NCI-H146 treated with DMSO at 0.1 percent for 48 hours (cell line): ENCODE data around the gene PROM1.

ENCODE experiments used
- DNase-seq: peaks from one replicate; lab custom pipeline; 2025; ENCODE audit not compliant: unreplicated experiment; lab: John Stamatoyannopoulos, UW

PROM1 gene

DNA sequence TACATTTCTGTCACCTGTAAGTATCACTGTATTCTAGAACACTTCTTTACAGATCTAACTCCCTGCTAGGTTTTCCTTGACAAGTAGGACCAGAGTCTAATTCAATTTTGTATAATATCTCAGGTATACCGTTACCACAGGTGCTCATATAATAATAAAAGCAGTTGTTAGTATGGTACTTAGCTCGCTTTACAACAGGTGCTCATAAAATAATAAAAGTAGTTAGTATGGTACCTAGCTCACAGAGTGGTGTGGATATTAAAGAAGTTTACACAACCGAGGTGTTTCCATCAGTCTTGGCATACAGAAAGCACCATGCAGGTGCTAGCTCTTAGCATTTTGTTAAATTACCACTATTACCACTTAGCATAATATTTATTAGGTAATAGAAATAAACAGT is 88.0 kb downstream of the PROM1 start:
- no peak for DNase-seq

DNA sequence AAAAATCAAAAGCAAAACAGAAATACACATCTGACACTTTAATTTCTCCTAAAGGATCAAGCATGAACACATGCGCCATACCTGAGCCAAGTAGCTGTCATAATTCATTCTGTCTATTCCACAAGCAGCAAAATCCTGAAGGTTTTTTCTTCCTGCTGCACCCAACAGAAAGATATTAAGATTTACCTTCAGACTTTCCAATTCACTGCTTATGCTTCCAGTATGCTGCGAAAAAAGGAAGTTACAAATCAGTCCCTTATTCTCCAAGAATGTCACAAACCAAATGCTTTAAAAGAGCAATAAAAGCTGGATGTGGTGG is 91.7 kb downstream of the PROM1 start:
- no peak for DNase-seq

- no peak for DNase-seq
Observed at GRCh38 chr4:15990570-15991285, 93.1 kb downstream of the PROM1 start.

DNA sequence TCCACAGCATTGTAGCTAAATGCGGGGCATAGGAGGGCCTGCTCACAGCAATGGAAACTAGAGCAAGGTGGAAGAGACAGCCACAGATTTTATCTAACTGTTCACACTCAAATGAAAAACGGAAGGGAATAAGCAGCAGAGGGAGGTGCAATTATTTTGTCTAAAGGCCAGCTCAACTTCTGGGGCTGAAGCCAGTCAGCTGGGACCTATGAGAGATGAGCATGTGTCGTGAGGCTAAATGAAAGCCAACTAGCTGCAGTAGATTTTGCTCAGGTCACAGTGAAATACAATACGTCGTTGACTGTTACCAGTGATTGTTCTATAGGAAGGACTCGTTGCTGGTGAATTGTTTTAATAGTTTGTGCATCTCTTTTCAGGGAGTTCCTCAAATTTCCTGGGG is 94.4 kb downstream of the PROM1 start:
- no peak for DNase-seq

- DNase-seq = no peak
Observed at GRCh38 chr4:15988222-15988621, 95.6 kb downstream of the PROM1 start.

- no peak for DNase-seq
Observed at GRCh38 chr4:15986907-15987306, 96.9 kb downstream of the PROM1 start.

DNA sequence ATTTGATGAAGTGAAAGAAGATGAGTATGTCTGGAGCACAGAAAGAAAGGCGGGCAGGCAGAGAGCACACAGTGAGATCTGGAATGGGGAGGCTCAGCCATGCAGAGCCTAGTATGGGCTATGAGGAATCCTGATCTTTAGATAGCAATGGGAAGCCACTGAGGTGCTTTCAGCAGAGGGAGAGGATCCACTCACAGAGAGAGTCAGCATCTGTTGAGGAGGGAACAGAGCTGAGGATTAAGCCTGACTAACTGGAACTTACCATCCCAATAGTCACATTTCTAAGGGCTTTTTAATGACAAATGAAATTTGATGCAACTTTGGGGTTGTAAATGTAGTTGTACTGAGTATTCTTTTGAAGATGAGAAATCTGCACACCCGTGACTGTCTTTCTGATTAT is 100.2 kb downstream of the PROM1 start:
- DNase-seq = no peak

DNA sequence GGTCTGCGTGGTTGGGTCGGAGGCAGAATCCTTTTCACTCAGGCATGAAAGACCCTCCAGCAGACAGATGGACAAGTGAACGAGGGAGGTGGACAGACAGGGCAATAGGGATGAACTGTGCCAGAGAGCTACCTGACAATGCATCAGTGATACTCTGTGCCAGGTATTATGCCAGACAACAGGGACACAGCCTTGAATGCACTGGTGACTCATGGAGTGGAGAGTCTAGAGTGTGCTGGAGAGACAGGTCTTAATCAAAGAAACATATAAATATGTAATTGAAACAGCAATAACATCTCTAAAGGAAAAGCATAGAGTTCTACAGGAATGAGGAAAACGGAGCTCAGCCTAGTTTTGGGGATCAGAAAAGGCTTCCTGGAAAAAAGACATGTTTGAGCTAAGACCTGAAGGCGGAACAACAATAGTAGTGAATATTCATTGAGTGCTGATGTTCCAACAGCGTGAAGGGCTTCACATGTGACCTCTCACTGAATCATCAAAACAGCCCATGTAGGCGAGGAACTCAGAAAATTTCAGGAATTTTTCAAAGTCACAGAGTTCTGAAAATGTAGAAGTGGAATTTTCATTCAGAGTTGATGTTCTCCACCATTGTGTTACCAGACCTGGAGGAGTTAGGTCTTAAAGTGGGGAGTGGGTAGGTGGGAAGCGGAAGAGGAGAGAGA is 100.8 kb downstream of the PROM1 start:
- DNase-seq = no peak

DNA sequence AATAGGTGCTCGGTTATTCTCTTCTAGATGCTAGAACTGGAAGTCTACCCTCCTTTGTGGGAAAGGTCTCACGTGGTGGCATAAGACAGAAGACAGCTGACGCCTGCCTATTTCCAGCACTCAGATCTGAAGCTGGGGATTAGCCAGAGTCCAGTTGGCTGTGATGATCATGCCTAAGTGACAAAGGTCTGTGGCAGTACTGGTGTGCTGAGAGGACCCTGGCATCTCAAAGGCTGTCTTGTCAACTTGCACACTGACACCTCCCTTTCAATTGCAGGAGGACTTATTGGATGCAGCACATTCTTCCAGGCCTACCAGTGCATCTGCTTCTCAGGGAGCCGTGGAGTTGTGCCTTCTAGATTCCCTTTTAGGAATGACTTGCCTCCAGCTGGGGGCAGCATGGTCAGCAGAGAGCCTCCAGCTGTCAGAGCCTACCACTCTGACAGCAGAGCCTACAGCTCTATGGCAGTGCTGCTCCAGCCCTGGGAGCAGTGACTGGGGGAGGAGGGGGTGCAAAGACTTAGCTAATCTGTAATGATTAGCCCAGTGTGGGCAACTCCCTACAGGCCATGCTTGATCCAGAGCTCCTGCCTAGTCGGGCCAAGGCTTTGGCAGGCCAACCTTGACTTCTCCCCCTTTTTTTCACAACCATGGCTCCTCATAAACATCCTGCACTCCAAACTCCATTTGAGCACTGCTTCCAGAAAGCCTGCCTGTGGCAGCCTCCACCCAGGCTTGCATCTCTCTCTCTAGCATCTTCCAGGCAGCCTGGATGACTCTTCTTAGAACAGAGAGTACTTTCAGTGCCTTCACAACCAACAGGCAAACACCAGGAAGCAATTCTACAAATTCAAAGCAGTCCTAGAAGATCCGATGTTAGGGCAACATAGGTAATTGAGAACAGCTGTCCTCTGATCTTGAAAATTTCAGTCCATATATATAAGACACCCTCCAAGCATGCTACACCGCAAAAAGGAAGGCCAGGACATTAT is 107.1 kb downstream of the PROM1 start:
- no peak for DNase-seq

DNA sequence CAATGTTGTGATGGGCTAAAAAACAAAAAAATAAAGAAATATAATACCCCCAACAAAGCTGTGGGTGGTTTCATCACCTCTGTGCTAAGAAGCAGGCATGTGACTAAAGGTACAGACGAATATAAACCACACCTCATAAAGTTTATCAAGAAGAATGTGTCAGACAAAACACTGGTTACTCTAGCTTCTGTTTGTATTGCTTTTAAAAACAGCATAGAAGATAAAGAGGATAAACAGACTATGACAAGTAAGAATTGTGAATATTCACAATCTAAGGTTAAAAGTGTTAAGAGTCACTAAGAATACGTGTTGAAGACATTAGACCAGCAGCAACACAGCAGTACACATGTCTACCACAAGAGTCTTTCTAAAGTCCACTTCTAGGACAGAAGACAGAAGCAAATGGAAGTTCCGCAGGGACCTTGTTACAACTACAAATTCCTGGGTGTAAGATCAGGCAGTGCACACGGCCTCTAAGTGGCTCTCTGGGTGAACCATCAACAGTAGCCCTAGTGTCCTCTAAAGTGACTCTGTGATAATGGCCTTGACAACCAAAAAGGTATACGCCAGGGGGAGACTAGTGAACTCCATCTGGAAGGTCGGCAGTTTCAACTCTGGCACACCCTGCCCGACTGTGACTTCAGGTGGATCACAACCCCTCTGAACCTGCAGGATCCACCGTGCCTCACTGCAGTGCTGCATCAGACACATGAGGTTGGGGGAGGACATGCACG is 112.6 kb downstream of the PROM1 start:
- DNase-seq = no peak

GRCh38 chr4:15968551-15969300 is 115.1 kb downstream of the PROM1 start:
- DNase-seq = no peak

DNA sequence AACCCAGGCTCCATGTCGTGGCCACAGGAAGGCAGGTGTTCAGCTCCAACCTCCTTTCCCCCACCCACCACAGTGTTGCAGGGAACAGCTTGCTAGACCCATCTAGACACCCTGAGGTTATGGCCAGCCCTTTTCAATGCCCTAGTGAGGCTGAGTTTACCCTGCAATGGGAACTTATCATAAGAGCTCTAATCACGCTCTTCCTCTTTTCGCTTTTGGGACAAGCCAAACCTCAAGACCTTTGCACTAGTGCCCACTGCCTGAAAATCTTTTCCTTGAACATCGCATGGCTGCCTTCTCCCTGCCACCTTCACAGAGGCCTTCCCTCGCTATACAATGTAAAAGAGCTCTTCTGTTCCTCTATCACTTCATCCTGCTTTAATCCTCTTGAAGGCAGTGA is 118.5 kb downstream of the PROM1 start:
- no peak for DNase-seq

GRCh38 chr4:15964159-15964558 is 119.7 kb downstream of the PROM1 start:
- no peak for DNase-seq

GRCh38 chr4:15963576-15963975 is 120.2 kb downstream of the PROM1 start:
- no peak for DNase-seq

- DNase-seq = no peak
Observed at GRCh38 chr4:15963001-15963451, 120.8 kb downstream of the PROM1 start, which contains the start of gene FGFBP2. Gene FGFBP2 (minus strand): TSS chr4:15963175. CDS start chr4:15963129, 46 bp downstream.

DNA sequence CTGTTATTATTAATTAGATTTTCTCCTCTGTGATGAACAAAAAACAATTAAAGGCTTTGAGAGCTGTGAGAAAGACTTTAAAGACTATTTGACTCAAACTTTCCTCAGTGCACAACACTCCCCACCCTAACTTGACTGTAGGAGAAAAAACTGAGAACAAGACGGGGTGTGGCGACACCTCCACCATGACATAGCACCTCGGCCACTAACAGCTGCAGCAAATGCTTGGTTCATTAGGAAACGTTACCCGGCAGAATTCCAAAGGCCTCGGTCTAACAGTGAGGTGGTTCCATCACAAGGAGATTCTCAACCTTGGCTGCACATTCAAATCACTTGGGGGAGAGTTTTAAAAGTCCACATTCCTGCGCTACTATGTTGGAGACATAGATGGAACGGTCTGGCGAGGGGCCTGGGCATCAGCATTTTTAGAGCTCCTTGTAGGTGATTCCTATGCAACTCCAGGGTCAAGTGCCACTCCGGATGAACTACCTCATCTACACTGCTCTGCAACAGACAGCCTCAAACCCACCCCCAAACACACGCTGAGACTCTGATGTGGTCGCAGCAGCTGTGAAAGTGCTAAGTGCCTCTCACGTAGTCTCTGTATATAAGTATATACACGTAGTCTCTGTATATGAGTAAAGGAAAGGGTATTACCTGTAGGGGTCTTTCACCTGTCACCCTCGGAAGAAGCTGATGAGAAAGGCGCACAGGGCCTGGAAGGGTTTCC is 121.9 kb downstream of the PROM1 start:
- no peak for DNase-seq

GRCh38 chr4:15958562-15958961 is 125.3 kb downstream of the PROM1 start:
- DNase-seq = no peak

- peak; percentile 48 for DNase-seq
Observed at GRCh38 chr4:15956179-15956850, 127.5 kb downstream of the PROM1 start.

DNA sequence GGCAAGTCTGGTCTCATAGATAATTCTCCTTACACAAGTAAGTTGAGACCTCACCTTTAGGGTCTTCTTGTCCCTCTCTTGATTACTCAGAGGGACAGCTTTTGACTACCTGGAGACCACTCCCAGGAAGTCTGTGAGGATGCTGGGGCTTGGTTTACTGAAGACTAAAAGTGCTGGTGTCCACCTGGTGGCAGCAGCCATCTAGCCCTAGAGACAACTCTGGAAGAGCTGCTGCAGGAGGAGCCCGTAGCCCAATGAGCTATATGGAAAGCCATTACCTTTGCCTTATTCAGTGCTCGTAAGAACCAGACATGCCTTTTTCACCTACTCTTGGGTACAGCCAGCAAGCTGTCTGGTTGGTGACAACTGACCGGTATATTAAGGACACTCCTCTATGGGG is 128.2 kb downstream of the PROM1 start:
- no peak for DNase-seq
